AG04449 (cell line): ENCODE measurements around the gene KMT2E.

Experiments
- CTCF ChIA-PET: fragments of 350-600 bp; formaldehyde crosslinking; extraction: SDS; loops from one replicate; lab custom pipeline; 2021; ENCODE audit warnings: antibody characterized with exemption; lab: Yijun Ruan, JAX
- POLR2A ChIA-PET: fragments of 400-600, 350-600 bp; formaldehyde crosslinking; extraction: SDS; loops from one replicate; lab custom pipeline; 2020; ENCODE audit warnings: antibody characterized with exemption, inconsistent platforms; lab: Yijun Ruan, JAX
- DNase-seq: peaks from one replicate; pipeline ENCODE4 v3.0.0-alpha.2; 2010; ENCODE audit warnings: low read depth, low spot score
- H3K4me3 ChIP-seq: 2 replicates; pipeline ENCODE4 v1.5.1; 2011; ENCODE audit warnings: low read depth, mild to moderate bottlenecking, control low read depth, low read length
- CTCF ChIP-seq: IDR thresholded peaks from one replicate; pipeline ENCODE4 v1.5.1; 2011; ENCODE audit warnings: mild to moderate bottlenecking, moderate library complexity, low read length, control low read depth, inconsistent platforms; ENCODE audit not compliant: insufficient read depth; ENCODE audit errors: missing control alignments

KMT2E gene

DNA sequence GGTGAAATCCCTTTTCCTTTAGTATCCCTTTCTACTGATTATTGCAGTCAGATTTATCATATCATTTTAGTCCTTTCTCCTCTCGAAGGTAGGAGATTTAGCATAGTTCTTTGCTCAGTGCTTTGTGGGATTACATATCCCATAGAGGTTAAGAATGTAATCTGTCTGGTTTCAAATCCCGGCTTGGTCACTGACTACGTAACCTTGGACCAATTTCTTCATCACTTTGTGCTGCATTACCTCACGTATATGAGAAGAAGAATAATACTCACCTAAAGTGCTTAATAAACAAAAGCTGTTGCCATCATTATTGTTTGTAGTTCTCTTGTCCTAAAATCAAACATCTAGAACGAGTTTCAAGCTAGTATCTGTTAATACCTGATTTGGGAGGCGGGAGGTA is 74.0 kb downstream of the KMT2E start:
- DNase-seq, result no peak
- ChIA-PET POLR2A (no interaction called here), CTCF (no interaction called here)
- TF ChIP-seq CTCF, result no peak
- no peak overlapping the region for H3K4me3 ChIP-seq

- no peak for DNase-seq
- POLR2A ChIA-PET, result no interaction called here
- H3K4me3 ChIP-seq, result no peak overlapping the region
- TF ChIP-seq CTCF, result no peak
- CTCF ChIA-PET, result no interaction called here
Measured at GRCh38 chr7:105088456-105088855, 74.5 kb downstream of the KMT2E start.

DNA sequence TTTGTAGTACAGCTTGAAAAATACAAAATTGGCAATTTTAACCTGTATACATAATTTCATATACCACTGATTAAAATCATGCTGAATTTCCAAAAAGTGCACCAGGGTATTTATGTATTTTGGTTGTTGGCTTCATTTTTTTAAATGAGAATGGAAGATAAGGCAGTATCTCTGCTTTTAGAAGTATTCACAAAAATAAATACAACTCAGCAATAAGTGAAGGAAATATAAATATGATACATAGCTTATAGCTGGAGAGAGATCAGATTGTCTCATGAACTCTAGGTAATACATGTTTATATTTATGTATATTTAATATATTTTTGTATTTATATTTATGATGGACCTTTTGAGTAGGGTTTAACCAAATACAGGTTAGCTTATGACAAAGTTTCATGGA is 81.0 kb downstream of the KMT2E start:
- no peak for DNase-seq
- no peak for TF ChIP-seq CTCF
- POLR2A ChIA-PET, result no interaction called here
- CTCF ChIA-PET, result interaction anchor here (0.7 kb wide), 1 partner anchor 115 kb away, joined by 3 read pairs; no protein-coding TSS in a partner anchor
- H3K4me3 ChIP-seq, result no peak overlapping the region

DNA sequence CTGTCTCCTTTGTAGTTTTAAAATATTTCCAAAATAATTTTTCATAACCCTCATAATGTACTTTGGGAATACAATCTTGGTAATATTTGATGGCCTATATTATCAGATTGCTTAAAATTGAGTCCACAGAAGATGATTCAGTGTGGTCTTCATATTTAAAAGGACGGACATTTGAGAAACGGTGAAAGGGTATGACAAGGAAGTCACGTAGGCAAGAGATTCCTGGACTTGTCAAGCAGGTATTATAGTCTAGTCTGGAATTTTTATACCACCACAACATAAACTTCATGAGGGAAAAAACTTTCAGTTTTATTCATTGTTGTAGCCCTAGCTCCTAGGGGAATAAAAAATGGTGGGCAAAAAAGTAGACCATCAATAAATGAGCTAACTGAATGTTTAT is 82.3 kb downstream of the KMT2E start:
- H3K4me3 ChIP-seq, result no peak overlapping the region
- CTCF ChIA-PET, result no interaction called here
- POLR2A ChIA-PET, result no interaction called here
- DNase-seq, result no peak
- no peak for TF ChIP-seq CTCF

DNA sequence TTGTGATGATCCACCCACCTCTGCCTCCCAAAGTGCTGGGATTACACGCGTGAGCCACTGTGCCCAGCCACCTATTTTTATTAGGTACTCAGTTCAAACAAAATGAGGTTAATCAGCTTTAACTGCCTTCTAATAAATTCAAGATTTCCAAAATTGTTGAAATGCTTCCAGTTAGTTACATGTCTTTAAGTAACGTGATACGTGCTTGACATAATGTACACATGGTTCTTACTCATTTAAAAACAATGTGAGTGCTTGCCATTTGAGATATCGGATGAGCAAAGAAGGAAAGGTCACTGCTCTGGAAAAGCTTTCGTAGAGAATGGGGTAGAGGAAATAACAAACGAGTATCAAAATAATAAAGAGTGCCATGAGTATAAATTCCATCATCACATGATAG is 83.6 kb downstream of the KMT2E start:
- ChIA-PET POLR2A (interaction anchor here (0.7 kb wide), 1 partner anchor 446 kb away, joined by 3 read pairs; no protein-coding TSS in a partner anchor), CTCF (no interaction called here)
- peak; percentile 86 for DNase-seq

DNA sequence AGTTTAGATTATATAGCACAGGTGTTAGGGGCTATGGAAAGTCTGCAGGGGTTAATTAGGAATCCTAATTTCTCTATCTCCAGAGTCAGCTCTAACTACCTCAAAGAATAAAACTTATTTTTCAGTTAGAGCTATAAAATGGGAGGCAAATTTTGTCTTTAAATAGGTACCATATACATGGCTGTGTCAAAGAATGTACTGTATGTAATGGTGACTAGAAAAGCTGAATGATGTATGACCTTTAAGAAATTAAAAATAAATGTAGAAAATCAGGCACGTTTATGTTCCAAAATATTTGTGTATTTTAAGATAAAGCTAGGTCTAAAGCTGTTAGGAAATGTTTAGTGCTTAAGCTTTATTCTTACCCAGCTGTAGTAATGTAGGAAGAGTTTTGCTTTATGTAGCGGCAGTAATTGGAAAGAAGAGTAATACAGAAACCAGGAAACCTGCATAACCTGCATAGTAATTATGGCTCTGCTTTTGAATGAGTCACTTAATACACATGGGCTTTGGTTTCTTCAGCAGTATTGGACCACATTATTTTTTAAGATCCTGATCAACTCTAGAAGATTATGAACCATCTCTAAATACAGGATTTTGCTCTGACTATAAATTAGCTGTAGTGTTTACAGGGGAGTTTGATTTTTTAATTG is 85.0 kb downstream of the KMT2E start:
- ChIA-PET POLR2A (no interaction called here), CTCF (interaction anchor here (0.6 kb wide), 1 partner anchor 177 kb away, joined by 3 read pairs; no protein-coding TSS in a partner anchor)
- no peak overlapping the region for H3K4me3 ChIP-seq
- TF ChIP-seq CTCF, result no peak
- DNase-seq, result no peak

More for the DNA sequence above, 83.6 kb downstream of the KMT2E start:
- TF ChIP-seq CTCF, result no peak
- no peak overlapping the region for H3K4me3 ChIP-seq
